GM12892 (cell line): ENCODE results near the gene MAPKAPK2.

Experiments
- DNase-seq: peaks from one replicate; pipeline ENCODE4 v3.0.0; 2011; ENCODE audit not compliant: insufficient read length
- FAIRE-seq: peaks from 2 replicates; lab custom pipeline; 2011; peaks lifted over from hg19 to GRCh38; lab: Jason Lieb, UNC
- POLR2A ChIP-seq: IDR thresholded peaks from 2 replicates; pipeline ENCODE4 v1.6.1; 2011; ENCODE audit warnings: low read depth, low read length, control low read depth
- POLR2AphosphoS5 ChIP-seq: IDR thresholded peaks from 2 replicates; pipeline ENCODE4 v1.6.1; 2011; ENCODE audit warnings: low read depth, low read length, control low read depth
- TAF1 ChIP-seq: IDR thresholded peaks from 2 replicates; pipeline ENCODE4 v1.6.1; 2011; ENCODE audit warnings: low read depth, mild to moderate bottlenecking, control low read depth, low read length, borderline replicate concordance

The MAPKAPK2 gene

DNA sequence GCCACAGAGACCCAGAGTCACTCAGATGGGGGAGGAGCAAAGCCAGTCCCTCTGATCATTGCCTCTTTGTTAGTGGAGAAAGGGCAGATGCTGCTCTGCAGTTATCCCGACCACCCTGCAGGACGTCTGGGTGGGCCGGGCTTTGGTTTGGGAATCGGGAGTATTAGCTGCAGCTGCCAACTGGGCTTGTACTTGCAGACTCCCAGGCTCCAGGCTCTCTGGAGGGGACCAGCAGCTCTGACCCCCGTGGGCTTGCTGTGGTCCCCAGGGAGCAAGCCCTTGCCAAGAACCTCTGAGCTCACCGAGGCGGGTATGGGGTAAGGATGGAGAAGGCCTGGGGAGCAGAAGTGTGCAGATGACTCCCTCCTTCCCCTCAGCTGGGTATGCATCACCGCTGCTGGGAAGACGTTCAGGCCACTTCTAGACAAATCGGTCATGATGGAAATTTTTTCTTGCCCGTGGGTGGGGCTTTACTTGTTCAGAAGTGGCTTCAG lies 21.6 kb downstream of the MAPKAPK2 start:
- no peak for DNase-seq
- FAIRE-seq, result no peak
- TF ChIP-seq POLR2A (no peak), TAF1 (no peak), POLR2AphosphoS5 (no peak)

DNA sequence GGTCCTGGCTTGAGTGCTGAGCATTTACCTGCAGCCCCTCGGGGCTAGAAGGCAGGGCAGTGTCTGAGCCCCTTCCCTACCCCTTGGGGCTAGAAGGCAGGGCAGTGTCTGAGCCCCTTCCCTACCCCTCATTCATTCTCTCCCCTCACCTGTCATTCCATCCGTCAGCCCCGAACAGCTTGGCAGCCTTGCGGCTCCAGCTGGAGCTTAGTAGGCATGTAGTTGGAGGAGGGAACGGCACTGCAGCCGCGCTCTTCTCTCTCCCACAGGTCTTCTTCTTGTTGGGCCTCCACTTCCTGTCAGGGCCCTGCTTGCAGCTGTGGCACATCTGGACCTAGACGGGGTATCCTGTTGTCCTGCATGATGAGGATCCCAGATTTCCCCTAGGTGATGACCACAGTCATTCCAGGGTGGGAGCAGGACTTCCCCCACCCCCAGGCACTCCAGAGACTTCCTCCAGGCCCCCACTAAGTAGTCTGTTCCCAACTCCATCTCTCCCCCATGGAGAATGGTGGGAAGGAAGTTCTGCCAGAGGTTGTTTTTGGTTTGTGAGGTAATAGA lies 22.2 kb downstream of the MAPKAPK2 start:
- FAIRE-seq (no peak), DNase-seq (no peak)
- TF ChIP-seq POLR2AphosphoS5 (no peak), TAF1 (no peak), POLR2A (no peak)

DNA sequence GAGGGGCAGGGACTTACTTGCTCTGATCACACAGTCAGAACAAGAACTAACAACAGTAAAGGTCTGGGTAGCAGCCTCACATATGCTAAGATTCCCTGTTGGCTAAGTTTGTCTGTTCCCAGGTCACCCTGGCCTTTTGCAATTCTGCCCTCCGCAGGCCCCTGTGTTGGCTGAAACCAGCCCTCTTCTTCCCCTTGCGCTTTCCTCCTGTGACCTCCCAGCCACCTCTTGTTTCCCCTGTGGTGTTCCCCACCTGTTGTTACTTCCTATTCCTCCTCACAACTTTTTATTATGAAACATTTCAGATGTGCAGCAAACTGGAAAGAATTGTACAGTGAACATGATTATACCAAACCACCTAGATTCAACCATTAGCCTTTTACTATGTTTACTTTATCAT lies 23.4 kb downstream of the MAPKAPK2 start:
- no peak for TF ChIP-seq TAF1
- TF ChIP-seq POLR2AphosphoS5, result no peak
- no peak for TF ChIP-seq POLR2A
- peak; percentile 33 for FAIRE-seq
- DNase-seq, result no peak

DNA sequence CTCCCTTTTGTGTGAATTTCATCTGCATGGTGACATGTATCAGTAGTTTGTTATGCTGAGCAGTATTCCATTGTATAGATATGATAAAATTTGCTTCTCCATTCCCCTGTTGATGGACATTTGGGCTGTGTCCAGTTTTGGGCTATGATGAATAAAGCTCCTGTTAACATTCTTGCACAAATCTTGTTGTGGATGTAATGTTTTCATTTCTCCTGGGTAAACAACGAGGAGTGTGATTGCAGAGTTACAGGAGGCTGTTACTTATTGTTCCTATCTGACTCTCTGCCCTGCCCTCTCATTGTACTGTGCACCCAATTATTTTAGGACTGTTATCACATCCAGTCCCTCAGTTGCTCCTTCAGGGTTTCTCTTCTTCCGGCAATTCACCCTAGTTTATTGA lies 24.2 kb downstream of the MAPKAPK2 start:
- FAIRE-seq, result no peak

DNA sequence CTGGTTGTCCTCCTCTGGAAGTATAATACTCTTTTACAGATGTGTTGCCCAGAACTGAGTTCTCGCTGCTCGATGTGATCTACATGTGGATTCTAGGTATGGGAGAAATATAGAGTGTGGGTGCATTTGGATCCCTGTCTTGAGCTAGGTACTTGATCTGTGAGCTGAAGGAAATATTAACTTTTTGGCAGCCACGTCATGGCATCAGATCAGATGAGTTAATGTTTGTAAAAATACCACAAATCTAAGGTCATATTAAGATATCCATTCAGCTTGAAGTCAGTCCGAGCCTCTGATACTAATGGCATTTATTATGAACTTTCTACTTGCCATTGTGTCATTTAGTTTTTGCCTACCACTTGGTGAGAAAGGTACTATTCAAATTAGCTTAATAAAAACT lies 24.6 kb downstream of the MAPKAPK2 start:
- TF ChIP-seq POLR2A (no peak), POLR2AphosphoS5 (no peak), TAF1 (no peak)
- FAIRE-seq (no peak), DNase-seq (no peak)

More for the DNA sequence above, 24.2 kb downstream of the MAPKAPK2 start:
- TF ChIP-seq TAF1 (no peak), POLR2A (no peak), POLR2AphosphoS5 (no peak)
- DNase-seq, result no peak

DNA sequence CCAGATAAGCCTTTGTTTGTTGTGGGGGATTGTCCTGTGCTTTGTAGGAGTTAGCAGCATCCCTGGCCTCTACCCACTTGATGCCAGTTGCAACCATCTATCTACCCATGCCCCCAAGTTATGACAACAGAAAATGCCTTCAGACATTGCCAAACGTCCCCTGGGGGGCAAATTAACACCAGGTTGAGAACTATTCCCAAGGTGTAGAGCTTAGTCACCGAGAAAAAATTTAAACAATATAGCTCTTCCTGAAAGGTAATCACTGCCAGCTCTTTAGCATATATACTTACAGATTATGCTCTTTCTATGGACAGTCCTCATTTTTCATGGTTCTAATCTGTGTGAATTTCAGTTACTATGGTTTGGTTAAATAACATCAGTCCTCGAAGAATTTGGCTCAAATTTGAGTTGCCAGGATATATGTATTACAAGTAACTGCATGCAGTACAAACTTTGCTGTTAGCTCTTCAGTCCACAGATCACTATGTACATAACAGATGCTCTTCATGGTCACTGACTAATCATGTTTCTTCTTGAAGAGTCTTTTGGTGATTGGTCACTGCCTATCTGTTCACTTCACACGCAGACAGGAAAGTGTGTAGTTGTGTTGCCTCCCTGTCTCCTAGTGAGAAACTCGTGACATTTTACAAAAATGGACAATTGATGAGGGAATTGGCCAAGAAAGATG lies 25.2 kb downstream of the MAPKAPK2 start:
- DNase-seq (no peak), FAIRE-seq (no peak)
- TF ChIP-seq TAF1 (no peak), POLR2AphosphoS5 (no peak), POLR2A (no peak)

DNA sequence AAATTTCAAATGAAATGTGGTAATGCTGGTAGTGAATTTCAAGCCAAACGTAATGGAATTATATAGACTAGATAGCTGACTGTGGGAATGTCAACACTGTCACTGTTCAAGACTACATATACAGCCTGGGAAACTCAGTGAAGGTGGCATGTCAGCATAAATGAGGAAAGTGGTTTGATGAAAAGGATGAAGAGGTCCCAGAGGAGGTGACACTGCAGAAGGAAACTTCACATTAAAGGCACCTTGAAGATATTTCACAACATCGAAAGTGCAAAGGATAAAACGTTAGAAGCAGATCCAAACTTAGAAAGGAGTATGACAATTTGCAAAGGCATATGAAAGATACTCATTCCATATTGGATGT lies 25.7 kb downstream of the MAPKAPK2 start:
- FAIRE-seq (no peak), DNase-seq (no peak)
- no peak for TF ChIP-seq POLR2AphosphoS5
- no peak for TF ChIP-seq POLR2A
- no peak for TF ChIP-seq TAF1

- FAIRE-seq (no peak), DNase-seq (no peak)
- TF ChIP-seq POLR2A (no peak), POLR2AphosphoS5 (no peak), TAF1 (no peak)
These were observed 28.4 kb downstream of the MAPKAPK2 start for GRCh38 chr1:206713070-206713469.

DNA sequence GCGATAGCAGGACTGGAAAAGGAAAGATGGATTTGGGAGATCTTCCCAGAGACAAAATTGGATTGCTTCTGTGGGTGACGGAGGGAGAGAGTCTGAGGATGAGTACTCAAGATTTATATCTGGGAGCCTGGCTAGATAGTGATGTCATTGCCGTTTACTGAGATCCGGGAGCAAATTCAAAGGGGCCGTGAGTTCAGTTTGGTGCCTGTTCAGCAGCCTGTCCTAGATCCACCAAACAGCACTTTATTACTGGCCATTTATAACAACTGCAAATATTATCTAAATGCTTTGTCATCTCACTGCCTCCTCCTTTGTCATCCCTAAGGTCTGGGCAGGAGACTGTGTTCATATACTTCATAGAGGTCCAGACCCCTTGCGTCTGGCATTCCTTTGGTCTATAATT lies 29.2 kb downstream of the MAPKAPK2 start:
- FAIRE-seq, result no peak
- TF ChIP-seq POLR2AphosphoS5, result no peak
- no peak for TF ChIP-seq TAF1
- no peak for TF ChIP-seq POLR2A
- DNase-seq, result no peak

GRCh38 chr1:206714331-206715058 lies 29.8 kb downstream of the MAPKAPK2 start:
- no peak for TF ChIP-seq POLR2AphosphoS5
- no peak for TF ChIP-seq TAF1
- TF ChIP-seq POLR2A, result no peak
- FAIRE-seq, result no peak

GRCh38 chr1:206715120-206715519 lies 30.4 kb downstream of the MAPKAPK2 start:
- no peak for FAIRE-seq
- TF ChIP-seq TAF1 (no peak), POLR2A (no peak), POLR2AphosphoS5 (no peak)
- DNase-seq, result no peak

More at GRCh38 chr1:206714331-206715058, 29.8 kb downstream of the MAPKAPK2 start:
- no peak for DNase-seq

DNA sequence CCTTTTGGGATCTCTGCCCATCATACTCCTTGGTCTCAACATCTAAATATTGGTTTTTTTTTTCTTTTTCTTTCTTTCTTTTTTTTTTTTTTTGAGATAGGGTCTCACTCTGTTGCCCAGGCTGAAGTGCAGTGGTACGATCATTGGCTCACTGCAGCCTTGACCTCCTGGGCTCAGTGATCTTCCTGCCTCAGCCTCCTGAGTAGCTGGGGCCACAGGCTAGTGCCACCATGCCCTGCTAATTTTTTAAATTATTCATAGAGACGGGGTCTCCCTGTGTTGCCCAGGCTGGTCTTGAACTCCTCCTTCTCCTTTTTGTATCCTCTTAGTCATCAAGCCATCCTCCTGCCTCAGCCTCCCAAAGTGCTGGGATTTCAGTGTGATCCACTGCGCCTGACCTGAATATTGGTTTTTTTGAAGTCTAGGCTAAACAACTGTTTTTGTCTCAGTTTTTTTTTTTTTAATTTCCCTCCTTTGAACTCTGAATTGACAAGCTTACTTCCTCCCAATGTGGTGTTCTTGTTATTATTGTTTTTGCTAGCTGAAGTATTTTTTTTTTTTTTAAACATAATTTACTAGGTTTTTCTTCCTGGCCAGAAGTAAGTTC lies 30.9 kb downstream of the MAPKAPK2 start:
- DNase-seq, result no peak
- no peak for TF ChIP-seq TAF1
- no peak for TF ChIP-seq POLR2AphosphoS5
- no peak for TF ChIP-seq POLR2A
- FAIRE-seq, result no peak
